NCI-H1436 (cell line): Measurements from ENCODE around the gene FGF18.
"Not testable (repeated sequence)": the region's sequence is repeated elsewhere in the genome, so short reads cannot be mapped to it uniquely, and the experiment has no call there.

Experiments
- DNase-seq: peaks from one replicate; lab custom pipeline; 2025; lab: John Stamatoyannopoulos, UW

FGF18 gene

GRCh38 chr5:171497494-171497893 lies 78.0 kb downstream of the FGF18 start:
- not testable (repeated sequence) for DNase-seq

- DNase-seq = no peak
These were observed 78.7 kb downstream of the FGF18 start for GRCh38 chr5:171498166-171498565.

- no peak for DNase-seq
These were observed 80.2 kb downstream of the FGF18 start for GRCh38 chr5:171499611-171500010.

DNA sequence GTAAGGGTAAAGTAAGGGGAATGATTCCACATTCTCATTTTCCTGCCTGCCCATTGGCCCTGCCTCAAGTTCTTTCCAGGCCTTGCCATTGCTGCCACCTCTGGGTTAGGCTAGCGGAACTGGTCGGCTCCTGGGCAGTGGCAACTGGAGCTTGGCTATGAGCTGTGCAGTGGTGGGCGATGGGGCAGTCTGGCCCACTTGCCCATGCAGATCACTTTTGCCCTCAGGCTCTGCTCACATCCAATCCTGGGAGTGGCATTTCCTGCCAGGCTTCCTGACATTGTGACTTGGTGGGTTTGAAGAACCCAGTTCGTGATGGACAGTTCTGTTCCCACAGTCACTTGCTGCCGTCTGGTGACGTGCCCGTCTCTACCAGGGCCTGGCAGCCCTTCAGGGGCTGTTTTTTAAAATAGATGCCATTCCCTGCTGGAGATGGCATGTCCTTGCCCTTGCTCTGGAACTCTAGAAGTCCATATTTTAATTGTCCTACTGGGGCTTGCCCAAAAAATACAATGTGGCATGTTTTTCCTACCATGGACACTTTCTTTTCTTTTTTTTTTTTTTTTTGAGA lies 86.1 kb downstream of the FGF18 start:
- no peak for DNase-seq

- DNase-seq = no peak
These were observed 87.5 kb downstream of the FGF18 start for GRCh38 chr5:171506951-171507350.
